T-helper 1 cell (primary cell): ENCODE data around the gene THEM5.
A peak's percentile ranks its signal among the peaks of the same experiment; 100 is the strongest.
"Not testable (repeated sequence)": the region's sequence is repeated elsewhere in the genome, so short reads cannot be mapped to it uniquely, and the experiment has no call there.

Experiments used
- DNase-seq, 5 donors: peaks; one replicate each; pipeline ENCODE4 v3.0.0-alpha.2; 2012 to 2020

Gene THEM5

GRCh38 chr1:151867321-151867720, 13.8 kb upstream of the THEM5 start:
- no peak for DNase-seq

DNA sequence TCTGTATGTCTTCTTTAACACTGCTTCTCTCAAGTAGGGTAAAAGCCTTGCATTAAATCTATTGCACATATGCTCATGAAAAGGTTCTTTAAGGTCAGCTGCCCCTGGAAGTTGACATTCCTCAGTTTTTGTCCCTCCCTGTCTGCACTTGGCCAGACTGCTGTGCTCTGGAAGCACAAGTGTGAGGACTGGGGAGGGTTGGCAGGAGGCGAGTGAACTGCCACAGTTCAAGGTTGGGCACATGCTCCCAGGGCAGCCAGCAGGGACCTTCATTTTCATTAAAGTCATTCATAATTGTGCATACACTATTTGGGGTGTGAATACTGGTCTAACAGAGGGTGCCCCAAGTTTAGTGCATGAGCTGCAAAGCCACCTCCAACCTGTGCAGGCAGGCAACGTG, 10.9 kb upstream of the THEM5 start:
- DNase-seq, result no peak

- DNase-seq, result no peak
Observed at GRCh38 chr1:151862604-151863003, 9.1 kb upstream of the THEM5 start.

DNA sequence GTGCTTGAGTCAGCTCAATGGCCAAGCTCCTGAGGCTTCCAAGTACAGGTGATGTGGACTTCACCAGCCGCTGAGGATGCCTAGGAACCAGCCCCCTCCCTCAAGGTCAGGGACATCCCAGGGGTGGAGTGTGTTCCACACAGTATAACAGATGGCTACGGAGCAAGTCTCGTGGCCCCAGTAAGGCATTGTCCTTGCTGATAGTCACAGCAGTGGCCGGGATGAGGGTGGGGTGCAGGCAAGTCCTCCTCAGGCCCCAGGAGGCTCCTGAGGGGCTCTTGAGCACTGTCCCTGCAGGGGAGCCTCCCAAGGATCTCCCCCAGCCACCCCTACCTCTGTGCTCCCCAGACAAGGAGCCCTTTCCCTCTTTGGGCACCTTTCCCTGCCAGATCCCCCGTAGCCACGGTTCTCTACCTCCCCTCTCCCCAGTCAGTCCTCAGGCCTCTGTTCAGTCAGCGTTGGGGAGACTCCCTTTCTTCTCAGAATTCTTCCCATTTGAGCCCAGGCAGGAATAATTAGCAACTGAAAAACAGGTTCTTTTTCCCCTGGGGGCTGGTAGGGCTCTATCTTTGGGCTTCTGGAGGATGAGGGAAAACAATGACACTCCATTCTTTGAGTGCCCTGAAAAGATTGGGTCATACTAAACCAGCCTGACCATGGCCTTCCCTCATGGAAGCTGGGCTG, 7.1 kb upstream of the THEM5 start:
- DNase-seq, result no peak

DNA sequence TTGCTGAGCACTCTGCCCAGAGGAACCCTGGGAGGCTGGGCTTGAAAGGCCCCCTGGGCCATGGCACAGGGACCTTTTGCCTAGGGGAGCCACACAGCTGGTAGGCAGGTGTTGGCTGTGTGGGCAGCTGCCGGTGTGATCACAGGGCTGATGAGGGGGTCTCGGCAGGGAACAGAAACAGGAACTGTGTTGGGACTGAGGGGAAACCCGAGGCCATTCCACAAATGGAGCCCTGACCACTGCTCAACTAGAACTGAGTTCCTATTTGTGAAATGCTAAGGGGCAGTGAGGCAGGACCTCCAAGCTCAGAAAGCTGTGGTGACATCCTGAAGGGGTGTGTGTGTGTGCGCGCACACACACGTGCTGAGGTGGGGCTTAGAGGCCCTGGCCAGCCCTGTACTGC, 6.4 kb upstream of the THEM5 start:
- no peak for DNase-seq

GRCh38 chr1:151858886-151859665, 5.6 kb upstream of the THEM5 start:
- no peak for DNase-seq

GRCh38 chr1:151858030-151858746, 4.7 kb upstream of the THEM5 start:
- DNase-seq, result no peak

DNA sequence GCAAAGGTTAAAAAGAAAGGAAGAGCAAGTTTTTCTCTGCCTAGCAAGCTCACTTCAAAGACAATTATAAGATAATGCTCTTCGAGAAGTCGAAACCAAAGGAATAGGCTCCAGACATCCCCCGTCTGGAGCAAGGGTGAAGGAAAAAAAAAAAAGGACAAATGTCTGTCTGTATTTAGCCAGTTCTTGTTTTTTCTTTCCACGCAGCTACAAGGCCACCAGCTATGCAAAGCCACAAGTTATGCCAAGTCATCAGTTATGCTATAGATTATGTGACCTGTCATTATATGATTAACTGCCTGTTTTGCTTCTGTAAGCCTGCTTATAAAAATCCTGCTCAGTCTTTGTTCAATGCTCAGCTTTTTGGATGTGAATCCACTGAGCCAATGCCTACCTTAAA, 2.4 kb upstream of the THEM5 start:
- no peak for DNase-seq

DNA sequence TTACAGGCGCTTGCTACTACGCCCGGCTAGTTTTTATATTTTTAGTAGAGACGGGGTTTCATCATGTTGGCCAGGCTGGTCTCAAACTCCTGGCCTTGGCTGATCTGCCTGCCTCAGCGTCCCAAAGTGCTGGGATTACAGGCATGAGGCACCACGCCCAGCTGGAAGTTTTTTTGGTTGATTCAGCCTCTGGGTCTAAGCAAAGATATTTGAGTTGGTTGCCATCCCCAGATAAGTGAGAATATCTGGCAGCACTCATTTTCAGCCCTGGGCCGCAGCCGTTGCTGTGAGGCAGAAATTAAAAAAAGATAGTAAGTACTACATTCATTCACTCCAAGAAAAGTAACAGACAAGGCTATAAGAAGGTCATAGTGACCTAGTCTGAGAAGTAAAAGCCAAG, 2.0 kb upstream of the THEM5 start:
- not testable (repeated sequence) for DNase-seq

- no peak for DNase-seq
Observed at GRCh38 chr1:151854658-151855057, 1.1 kb upstream of the THEM5 start.

- no peak for DNase-seq
Observed at GRCh38 chr1:151852733-151853132, 779 bp downstream of the THEM5 start.

- no peak for DNase-seq
Observed at GRCh38 chr1:151851886-151852285, 1.6 kb downstream of the THEM5 start.

DNA sequence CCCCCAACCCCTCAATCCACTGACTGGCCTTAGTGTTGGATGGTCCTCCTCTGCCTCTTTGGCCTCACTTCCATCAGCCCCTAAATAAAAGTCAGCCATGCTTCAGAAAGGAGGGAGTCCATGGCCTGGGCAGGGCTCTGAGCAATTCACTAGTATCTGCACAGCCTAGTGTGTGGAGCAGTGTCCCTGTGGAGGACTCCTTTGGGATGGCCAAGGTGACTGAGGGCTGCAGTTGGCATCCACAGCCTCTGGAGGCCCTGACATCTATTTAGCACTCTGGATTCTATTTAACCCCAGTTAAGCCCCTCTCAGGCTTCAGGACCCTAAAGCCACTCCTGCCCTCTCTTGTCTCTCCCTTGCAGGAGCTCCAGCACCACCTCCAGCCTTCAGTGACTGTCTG, 3.6 kb downstream of the THEM5 start:
- no peak for DNase-seq

- DNase-seq, result no peak
Observed at GRCh38 chr1:151849126-151849525, 4.4 kb downstream of the THEM5 start.

- no peak for DNase-seq
Observed at GRCh38 chr1:151847867-151848596, 5.5 kb downstream of the THEM5 start.

DNA sequence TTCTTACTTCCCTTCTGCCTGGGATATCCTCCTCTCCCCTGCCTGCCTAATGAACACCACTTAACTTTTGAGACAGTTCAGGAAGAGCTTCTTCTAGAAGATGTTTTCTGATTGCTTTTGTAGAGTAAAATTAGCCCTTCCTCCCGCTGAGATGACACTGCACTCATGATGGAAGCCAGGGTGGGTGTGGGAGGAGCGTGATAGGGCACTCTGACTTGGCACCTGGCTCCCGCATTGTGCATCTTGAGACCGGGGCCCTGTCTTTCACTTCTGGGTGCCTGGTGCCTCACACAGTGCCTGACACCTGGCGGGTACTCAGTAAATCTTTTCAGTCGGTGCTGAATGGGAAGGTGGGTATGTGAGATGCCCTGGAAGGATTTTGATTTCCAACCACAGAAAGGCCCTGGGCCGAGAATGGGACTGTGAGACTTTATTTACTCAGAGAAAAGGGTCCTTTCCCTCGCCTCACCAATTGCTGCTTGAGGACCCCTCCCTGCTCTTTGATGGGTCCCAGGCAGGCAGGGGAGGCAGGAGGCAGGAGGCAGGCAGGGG, 6.8 kb downstream of the THEM5 start:
- DNase-seq, result no peak

DNA sequence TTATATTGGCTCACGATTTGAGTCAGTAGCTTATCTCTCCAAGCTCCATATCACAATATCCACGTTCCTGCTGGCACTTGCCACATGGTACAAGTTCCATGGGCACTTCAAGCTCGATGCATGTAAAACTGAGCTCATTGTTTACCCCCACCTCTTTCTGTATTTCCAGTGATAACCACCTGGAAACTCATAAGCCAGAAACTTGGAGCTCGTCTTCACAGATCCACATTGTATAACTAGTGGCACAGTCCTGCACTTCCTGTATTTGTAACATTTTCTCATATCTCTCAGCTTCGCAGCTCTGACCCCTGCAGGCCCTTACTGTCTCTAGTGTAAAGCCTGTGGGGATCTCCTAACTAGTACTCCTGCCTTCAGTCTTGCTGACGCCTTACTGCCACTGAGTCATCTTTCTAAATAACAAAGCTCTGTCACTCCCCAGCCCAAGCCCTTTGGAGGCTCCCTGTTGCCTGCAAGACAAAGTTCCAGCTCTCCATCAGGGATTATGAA, 7.4 kb downstream of the THEM5 start:
- DNase-seq, result no peak

DNA sequence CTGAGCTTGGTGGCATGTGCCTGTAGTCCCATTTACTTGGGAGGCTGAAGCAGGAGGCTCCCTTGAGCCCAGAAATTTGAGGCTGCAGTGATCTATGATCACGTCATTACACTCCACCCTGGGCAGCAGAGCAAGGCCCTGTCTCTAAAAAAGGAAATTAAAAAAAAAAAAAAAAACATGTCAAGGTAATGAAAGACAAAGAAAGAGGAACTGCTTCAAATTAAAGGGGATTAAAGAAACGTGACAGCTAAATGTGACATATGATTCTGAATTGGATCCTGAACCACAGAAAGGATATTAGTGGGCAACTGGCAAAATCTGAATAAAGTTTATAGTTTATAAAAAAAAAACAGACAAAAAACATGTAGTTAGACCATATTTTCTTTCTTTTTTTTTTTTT, 10.1 kb downstream of the THEM5 start:
- no peak for DNase-seq

GRCh38 chr1:151841141-151841540, 12.4 kb downstream of the THEM5 start:
- no peak for DNase-seq

DNA sequence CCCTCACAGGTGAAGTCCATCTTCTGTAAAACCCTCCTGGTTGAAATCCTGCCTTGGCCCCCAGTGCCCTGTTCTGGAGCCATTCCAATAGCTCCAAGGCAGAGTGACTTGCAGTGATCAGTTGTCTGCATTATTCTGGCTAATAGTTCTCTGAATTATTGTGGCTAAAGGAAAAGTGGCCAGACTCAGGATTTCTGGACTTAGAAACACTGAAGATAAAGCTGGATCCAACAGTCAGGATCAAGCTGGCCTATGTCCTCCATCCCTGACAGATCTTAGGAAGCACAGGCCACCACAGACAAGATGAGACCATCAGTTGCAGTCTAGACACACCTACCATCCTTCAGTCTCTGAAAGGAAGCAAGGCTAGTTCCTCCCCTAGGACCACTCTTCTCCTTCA, 13.1 kb downstream of the THEM5 start:
- no peak for DNase-seq

DNA sequence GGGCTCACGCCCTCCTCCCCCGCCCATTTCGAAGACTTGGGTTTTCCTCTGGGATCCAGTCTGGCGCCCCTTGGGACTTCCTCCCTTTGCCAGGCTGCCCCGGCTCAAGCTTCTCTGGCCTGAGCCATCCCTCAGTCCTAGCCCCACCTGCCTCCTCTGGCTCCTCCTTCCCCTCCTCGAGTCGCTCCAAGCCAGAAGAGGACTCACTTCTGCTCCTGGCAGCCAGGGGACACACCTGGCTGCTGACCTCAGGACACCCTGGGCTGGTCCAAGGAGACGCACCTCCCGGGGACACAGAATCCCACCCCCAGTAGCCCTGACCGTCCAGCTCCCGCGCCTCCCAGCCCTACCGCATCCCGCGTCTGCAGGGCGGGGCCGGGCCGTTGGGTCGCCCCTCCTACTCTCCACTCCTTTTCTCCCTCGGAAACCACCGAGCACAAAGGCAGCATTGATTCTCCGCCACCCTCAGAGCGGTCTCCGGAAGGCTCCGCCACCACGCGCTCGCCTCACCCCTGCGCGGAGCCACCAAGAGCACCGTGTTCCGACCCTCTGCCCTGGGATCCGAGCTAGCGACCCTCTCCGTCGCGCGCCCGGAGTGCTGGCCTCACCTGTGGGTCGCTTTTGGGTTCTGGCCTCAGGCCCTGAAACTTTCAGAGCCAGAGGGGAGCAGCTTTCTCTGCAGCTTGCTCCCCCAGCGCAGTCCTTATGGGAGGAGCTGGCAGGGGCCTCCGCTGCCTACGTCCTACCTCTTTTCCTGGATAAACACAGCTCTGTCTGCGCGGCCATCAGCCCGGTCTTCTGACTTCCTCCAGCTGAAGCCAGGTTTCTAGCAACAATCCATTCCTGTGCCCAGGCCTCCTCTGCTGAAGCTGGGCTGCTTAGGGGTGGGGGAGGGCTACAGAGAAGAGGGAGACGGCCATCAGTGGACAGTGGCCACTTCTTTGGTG, 13.8 kb downstream of the THEM5 start, which contains the start of gene C2CD4D:
TSS of gene C2CD4D (minus strand) at position 364 of the 947 bp plus-strand sequence. CDS start 831 bp downstream, outside the sequence.
- DNase-seq, result peak; percentile 57 to 84 (median 63)
